SK-N-SH (cell line): ENCODE measurements around the gene DNASE1L3.

ENCODE experiments used
- CTCF ChIP-seq: fragments of 200-600 bp; sonication (generic); IDR thresholded peaks from 2 replicates; pipeline ENCODE4 v1.6.1; 2017; ENCODE audit warnings: antibody characterized with exemption, mild to moderate bottlenecking, moderate library complexity
- EZH2phosphoT487 ChIP-seq: fragments of 200-600 bp; sonication (generic); IDR thresholded peaks from 2 replicates; pipeline ENCODE4 v1.6.1; 2017; ENCODE audit warnings: low read depth, mixed run types, mild to moderate bottlenecking, antibody characterized with exemption, moderate library complexity, borderline replicate concordance
- FOSL2 ChIP-seq: IDR thresholded peaks from 2 replicates; pipeline ENCODE4 v1.4.0; 2012; ENCODE audit warnings: low read depth, mild to moderate bottlenecking, moderate library complexity, borderline replicate concordance
- GABPA ChIP-seq: IDR thresholded peaks from 2 replicates; pipeline ENCODE4 v1.4.0; 2012; ENCODE audit warnings: low read depth, mild to moderate bottlenecking
- MAX ChIP-seq: IDR thresholded peaks from 2 replicates; pipeline ENCODE4 v1.4.0; 2012; ENCODE audit warnings: low read depth
- MEF2A ChIP-seq: IDR thresholded peaks from 2 replicates; pipeline ENCODE4 v1.4.0; 2012; ENCODE audit warnings: low read depth, borderline replicate concordance
- MXI1 ChIP-seq: IDR thresholded peaks from 2 replicates; pipeline ENCODE4 v1.6.1; 2012; ENCODE audit warnings: mild to moderate bottlenecking, low read depth, low read length, improper control_type of control experiment
- PBX3 ChIP-seq: IDR thresholded peaks from 2 replicates; pipeline ENCODE4; 2012
- RXRA ChIP-seq: IDR thresholded peaks from 2 replicates; pipeline ENCODE4 v1.4.0; 2012; ENCODE audit warnings: low read depth, mild to moderate bottlenecking, borderline replicate concordance
- SIN3A ChIP-seq: IDR thresholded peaks from 2 replicates; pipeline ENCODE4 v1.6.1; 2012; ENCODE audit warnings: low read depth, mild to moderate bottlenecking, low read length, moderate library complexity, borderline replicate concordance
- TAF1 ChIP-seq: IDR thresholded peaks from 2 replicates; pipeline ENCODE4 v1.6.1; 2012; ENCODE audit warnings: low read depth, mild to moderate bottlenecking, low read length, moderate library complexity, borderline replicate concordance
- USF2 ChIP-seq: fragments of 150-350 bp; IDR thresholded peaks from 2 replicates; pipeline ENCODE4 v1.6.1; 2017; ENCODE audit warnings: antibody characterized with exemption, low read length, low read depth, borderline replicate concordance
- YY1 ChIP-seq: IDR thresholded peaks from 2 replicates; pipeline ENCODE4 v1.4.0; 2012; ENCODE audit warnings: low read depth, mild to moderate bottlenecking

- TF ChIP-seq CTCF (no peak), RXRA (no peak), EZH2phosphoT487 (no peak), TAF1 (no peak), MAX (no peak), SIN3A (no peak), PBX3 (no peak), USF2 (no peak), MXI1 (no peak), MEF2A (no peak), YY1 (no peak), FOSL2 (no peak), GABPA (no peak)
Measured at GRCh38 chr3:58223855-58224254, 13.1 kb upstream of the DNASE1L3 start.
